Measurements from ENCODE around the gene PRKCA.

The PRKCA gene

GRCh38 chr17:66264696-66265095, 37.7 kb upstream of the PRKCA start:
- TF ChIP-seq CTCF (IDR thresholded peaks at IDR 0.05): no peak
- no peak overlapping the region for H3K4me3 ChIP-seq
- DNase-seq (ENCODE audit: low spot score): no peak
- no peak overlapping the region for H3K27ac ChIP-seq

GRCh38 chr17:66268247-66268927, 34.0 kb upstream of the PRKCA start:
- no peak overlapping the region for H3K27ac ChIP-seq
- no peak overlapping the region for H3K4me3 ChIP-seq
- TF ChIP-seq CTCF (IDR thresholded peaks at IDR 0.05): no peak
- no peak for DNase-seq (ENCODE audit: low spot score)

- no peak for DNase-seq (ENCODE audit: low spot score)
- H3K27ac ChIP-seq: no peak overlapping the region
- H3K4me3 ChIP-seq: no peak overlapping the region
- no peak for TF ChIP-seq CTCF (IDR thresholded peaks at IDR 0.05)
Observed at GRCh38 chr17:66270106-66270505, 32.3 kb upstream of the PRKCA start.

- Histone ChIP-seq H3K27ac (no peak overlapping the region), H3K4me3 (no peak overlapping the region)
- no peak for DNase-seq (ENCODE audit: low spot score)
- no peak for TF ChIP-seq CTCF (IDR thresholded peaks at IDR 0.05)
Observed at GRCh38 chr17:66271512-66271911, 30.9 kb upstream of the PRKCA start.

- no peak for DNase-seq (ENCODE audit: low spot score)
- peak overlapping the region; percentile 22 for H3K4me3 ChIP-seq
- peak overlapping the region in 1 of 2 donors; percentile 9 for H3K27ac ChIP-seq
- no peak for TF ChIP-seq CTCF (IDR thresholded peaks at IDR 0.05)
Observed at GRCh38 chr17:66272811-66273585, 29.4 kb upstream of the PRKCA start.

- no peak for TF ChIP-seq CTCF (IDR thresholded peaks at IDR 0.05)
- H3K4me3 ChIP-seq: no peak overlapping the region
- H3K27ac ChIP-seq: no peak overlapping the region
- no peak for DNase-seq (ENCODE audit: low spot score)
Observed at GRCh38 chr17:66273586-66273848, 28.9 kb upstream of the PRKCA start.

GRCh38 chr17:66275651-66276050, 26.8 kb upstream of the PRKCA start:
- DNase-seq (ENCODE audit: low spot score): no peak
- no peak overlapping the region for H3K4me3 ChIP-seq
- H3K27ac ChIP-seq: no peak overlapping the region
- no peak for TF ChIP-seq CTCF (IDR thresholded peaks at IDR 0.05)
